NOMO-1 (cell line): ENCODE data around the gene OR8B12.

Experiments used
- DNase-seq, 2 experiments: peaks; one replicate each; lab custom pipeline; 2025; ENCODE audit not compliant: unreplicated experiment in 2 of 2; lab: John Stamatoyannopoulos, UW

Gene OR8B12, protein sequence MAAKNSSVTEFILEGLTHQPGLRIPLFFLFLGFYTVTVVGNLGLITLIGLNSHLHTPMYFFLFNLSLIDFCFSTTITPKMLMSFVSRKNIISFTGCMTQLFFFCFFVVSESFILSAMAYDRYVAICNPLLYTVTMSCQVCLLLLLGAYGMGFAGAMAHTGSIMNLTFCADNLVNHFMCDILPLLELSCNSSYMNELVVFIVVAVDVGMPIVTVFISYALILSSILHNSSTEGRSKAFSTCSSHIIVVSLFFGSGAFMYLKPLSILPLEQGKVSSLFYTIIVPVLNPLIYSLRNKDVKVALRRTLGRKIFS

DNA sequence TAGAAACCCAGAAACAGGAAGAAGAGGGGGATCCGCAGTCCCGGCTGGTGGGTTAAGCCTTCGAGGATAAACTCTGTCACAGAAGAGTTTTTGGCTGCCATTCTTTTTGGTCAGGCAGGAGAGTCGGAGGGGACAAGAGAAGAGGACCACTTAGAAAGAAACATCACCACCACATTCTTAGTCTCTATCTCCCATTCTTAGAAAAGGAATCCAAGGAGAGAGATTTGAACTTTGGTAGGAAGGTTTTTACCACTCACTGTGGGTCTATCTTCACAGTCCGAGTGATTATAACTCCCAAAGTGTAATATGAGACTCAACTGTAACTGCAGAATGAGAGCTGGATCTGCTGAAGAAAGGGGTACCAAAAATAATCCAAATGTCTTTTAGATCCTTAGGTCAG lies at the start of gene OR8B12:
TSS of gene OR8B12 (minus strand) at position 101 of the 400 bp plus-strand sequence. CDS start at position 101, 0 bp downstream.
- DNase-seq = no peak

DNA sequence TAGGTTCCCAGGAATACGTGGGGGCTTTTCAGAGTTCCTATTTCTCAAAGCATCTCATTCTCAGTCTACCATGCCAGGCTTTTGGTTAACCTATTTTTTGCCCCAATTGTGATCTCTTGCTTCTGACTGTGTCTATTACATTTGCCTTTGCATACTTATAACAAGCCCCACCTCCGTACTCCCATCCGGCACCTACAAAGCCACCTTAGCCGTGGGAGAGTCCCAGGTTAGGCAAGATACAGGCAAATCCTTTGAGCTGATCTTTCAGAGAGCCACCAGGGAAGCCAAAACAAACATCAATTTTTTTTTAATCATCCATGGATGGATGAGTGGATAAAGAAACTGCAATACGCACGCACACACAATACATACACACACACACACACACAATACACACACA lies 49.2 kb upstream of the OR8B12 start:
- DNase-seq = no peak

DNA sequence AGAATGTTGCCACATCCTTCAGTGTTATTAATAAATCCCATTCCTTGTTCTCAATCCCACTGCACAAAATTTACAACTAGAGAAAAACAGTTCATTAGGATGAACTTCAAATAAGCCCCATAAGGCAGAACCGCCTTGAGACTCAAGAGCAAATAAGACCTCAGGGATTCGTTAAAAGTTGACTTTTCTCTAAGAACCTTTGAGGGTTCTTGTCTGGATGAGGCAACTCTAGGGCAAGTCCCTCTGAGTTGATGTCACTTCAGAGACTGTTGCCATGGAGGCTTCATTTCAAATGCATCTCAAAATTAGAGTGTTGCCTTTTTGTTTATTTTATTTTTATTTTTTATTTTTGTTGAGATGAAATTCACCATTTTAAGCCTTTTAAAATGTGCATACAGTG lies 48.0 kb upstream of the OR8B12 start:
- DNase-seq = no peak

DNA sequence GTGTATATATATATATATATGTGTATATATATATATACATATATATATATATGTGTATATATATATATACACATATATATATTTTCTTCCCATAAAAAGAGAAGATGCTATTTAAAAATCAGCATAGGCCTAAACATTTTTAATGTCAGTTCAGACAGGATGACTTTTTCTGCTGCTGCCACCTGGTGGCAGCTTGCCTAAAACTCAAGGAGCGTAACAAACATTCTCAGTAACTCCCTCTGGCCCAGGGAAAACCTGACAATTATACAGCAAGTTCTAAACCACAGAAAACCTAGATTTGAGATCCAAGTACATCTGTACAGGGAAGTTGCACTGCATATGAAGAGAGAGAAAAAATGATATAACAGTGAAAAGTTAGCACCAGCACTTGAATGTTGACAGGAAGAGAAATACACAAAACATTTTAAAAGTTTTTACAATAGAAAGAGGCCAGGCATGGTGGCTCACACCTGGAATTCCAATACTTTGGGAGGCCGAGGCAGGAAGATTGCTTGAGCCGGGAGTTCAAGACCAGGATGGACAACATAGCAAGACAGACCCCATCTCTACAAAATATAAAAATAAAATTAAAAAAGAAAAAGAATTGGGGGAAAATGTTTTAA lies 42.9 kb upstream of the OR8B12 start:
- DNase-seq = peak; percentile 14 to 40

DNA sequence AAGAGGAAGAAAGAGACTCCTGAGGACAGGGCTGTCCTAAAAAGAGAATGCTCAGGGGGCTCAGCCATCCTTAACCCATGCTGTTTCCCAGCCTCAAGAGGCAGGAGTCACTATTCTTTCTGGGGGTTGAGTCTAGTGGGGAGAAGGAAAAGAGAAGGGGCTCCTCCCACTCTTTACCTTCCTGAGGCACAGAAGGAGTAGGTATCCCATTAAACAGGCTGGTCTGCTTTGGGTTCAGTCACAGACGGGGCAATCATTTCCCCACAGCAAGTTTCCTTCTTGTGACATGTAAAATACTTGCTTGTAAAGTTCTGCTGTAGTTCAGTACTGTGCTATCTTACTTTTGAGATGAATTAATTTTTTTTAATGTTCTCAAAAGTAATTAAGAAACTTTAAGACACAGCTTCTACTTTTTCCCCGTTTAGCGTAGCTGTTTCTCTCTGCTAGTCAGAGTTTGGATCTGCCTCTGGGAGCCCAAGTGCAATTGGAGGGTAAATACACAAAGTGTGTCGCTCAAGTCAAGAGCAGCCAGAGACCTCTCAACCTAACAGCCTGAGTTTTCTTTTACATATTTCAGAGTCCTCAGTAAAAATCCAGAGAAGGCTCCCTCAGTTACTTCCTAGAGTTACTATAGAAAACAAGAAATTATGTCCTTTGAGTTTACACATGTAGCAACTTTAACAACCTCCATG lies 41.4 kb upstream of the OR8B12 start:
- no peak for DNase-seq

DNA sequence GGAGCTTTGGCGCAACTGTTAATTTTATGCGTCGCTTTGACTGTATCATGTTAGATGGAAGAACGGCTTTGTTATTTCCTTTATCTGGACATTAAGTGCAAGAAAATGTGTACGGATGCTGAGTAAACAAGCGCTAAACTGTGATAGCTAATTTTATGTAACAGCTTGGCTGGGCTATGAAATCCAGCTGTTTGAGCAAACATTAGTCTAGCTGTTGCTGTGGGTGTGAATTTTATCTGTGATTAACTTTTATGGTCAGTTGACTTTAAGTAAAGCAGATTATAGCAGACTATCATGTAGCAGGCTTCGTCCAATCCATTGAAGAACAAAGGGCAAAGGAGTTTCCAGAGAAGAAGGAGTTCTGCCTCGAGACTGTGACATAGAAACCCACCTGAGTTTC lies 40.3 kb upstream of the OR8B12 start:
- no peak for DNase-seq

DNA sequence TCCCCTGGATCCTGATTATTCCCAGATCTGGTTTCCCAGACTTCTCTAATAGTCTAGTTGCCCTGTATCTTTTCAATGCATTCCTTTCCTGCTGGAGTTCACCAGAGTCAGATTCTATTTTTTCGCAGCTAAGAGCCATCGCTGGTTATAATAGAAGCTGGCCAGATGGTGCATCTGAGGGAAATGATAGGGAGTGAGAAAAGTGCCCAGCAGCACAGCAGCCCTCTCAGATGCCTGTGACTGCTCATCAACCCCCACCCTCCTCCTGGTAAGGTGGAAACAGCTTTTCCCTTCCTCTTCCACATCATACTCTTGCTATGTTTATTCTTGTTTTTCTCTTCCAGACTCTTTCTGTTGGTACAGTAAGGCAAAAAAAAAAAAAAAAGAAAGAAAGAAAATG lies 39.1 kb upstream of the OR8B12 start:
- no peak for DNase-seq

DNA sequence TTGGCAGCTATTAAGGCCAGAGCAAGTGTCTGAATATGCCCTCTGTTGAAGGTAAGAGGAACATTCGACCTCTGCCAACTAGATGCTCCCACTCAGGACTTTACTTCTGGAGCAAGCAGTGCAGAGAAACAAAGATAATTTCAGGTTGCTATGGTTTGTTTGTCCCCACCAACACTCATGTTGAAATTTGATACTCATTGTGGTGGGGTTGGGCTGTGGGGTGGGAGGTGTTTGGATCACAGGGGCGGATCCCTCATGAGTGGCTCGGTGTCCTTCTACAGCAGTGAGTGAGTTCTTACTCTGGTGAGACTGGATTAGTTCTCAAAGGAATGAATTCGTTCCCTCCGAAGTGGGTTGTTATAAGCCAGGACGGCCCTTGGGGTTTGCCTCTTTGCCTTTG lies 38.4 kb upstream of the OR8B12 start:
- DNase-seq = no peak

DNA sequence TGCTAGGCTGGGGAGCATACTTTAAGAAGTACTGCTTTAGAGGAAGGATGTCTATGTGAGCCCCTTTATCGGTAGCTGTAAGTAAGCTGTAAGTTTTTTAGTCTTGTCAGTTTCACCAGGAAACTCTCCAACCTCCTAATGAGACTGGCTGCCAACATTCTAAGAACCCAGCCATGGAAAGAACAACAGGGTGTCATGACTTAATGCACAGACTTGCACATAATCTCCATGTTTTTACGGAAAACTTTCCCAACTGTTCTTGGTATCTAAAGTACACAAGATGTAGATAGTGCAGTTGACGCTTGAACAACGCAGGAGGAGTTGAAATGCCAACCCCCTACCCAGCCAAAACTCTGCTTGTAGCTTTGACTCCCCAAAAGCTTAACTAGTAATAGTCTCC lies 35.3 kb upstream of the OR8B12 start:
- DNase-seq = no peak

DNA sequence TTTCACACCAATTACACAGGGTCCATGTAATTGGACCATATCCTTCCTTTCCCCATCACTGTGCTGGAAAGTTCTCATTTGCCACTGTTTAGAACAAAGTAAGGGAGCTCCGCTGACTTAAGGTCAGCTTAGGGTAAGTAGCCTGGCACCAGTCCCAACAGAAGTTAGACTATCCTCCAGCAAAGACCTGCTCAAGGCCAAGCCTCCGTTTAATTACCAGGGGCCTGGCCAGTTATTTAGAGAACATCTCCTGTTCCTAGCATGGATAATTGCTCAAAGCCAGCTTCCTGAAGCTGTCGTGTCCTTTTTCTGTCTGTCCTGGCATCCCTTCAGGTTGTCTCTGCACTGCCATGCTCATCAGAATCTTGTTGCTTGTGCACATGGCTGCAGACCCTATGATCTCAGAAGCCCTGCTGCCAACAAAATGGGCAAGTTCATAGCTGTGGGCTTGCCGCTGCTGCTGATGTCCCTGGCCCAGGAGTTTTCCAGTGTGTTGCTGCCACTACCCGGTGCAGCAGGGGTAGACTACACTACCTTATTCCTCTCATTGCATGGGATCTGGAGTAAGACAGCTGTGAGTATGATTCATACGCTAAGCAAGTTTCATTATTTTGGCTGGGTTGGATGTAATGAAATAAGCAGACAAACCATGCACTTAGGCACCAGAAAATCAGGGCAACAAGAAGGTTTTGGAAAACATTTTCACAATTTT lies 34.4 kb upstream of the OR8B12 start:
- DNase-seq = no peak

DNA sequence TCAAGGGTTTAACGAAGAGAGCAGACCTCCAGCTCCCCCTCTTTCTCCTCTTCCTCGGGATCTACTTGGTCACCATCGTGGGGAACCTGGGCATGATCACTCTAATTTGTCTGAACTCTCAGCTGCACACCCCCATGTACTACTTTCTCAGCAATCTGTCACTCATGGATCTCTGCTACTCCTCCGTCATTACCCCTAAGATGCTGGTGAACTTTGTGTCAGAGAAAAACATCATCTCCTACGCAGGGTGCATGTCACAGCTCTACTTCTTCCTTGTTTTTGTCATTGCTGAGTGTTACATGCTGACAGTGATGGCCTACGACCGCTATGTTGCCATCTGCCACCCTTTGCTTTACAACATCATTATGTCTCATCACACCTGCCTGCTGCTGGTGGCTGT lies 26.7 kb upstream of the OR8B12 start:
- DNase-seq = no peak

DNA sequence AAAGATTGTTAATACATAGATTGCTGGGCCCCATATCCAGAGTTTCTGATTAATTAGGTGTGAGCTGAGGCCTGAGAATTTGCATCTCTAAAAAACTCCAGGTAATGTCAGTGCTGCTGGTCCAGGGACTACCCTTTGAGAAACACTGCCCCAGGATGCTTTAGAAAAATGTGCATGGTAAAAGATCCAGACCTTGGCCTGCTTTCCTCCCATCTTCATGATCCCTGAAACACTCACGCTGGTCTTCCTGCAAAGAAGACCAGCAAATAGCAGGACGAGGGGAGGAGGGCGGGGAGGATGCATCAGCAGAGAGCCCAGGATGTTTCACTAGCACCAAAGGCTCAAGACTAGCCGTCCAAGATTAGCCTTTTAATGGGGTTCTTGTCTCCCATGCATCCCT lies 26.2 kb upstream of the OR8B12 start, which contains the start of gene OR8A1:
TSS of gene OR8A1 (plus strand) at position 301 of the 400 bp plus-strand sequence. CDS start 123 bp downstream, outside the sequence.
- DNase-seq = no peak

DNA sequence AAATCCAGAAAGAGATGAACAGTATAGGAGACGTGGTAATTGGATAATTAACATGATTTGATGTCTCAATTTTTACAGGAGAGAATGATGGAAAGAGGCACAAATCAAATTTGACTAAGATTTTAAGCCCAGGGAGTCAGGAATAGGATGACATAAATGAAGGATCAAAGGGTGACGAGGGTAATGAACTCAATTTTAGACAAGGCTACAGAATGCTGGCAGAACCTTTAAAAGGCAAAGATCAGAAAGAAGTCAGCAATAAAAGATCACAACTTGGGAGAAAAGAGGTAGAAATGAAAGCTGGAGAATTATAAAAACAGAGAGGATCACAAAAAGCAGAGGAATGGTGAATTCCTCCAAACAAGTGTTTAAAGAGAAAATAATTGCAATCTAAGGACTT lies 13.4 kb upstream of the OR8B12 start:
- DNase-seq = no peak

DNA sequence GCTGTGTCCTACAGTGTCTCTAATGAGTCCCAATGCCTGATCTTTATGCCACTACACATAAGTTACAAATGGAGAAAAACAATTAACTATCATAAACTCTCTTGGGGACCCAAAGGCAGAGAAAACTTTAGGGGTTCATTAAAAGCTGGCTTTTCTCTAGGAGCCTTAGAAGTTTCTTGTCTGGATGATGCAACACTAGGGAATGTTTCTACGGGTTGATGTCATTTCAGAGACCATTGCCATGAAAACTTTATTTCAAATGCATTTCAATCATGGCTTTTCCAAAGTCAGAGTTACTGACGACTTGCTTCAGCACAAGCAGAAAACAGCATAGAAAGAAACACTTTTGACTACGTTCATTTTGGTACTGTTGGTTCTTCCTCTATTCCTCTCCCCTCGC lies 8.5 kb upstream of the OR8B12 start:
- no peak for DNase-seq

DNA sequence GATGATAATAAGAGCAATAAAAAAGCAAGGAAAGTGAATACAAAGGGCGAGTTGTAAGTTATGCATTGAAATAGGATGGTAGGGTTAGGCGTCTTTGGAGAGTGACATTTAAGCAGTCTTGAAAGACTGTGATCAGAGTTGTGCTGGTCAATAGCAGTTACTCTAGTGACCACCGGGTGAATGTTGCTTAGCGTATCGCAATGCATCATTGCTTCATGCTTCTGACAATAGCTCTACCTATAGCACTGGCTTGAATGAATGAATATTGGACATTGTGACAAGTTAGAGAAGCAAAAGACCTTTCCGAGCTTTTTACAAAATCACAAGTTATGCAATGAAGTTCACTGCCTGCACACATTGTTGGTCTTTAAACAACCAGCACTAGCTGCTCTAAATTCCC lies 7.7 kb upstream of the OR8B12 start:
- no peak for DNase-seq

DNA sequence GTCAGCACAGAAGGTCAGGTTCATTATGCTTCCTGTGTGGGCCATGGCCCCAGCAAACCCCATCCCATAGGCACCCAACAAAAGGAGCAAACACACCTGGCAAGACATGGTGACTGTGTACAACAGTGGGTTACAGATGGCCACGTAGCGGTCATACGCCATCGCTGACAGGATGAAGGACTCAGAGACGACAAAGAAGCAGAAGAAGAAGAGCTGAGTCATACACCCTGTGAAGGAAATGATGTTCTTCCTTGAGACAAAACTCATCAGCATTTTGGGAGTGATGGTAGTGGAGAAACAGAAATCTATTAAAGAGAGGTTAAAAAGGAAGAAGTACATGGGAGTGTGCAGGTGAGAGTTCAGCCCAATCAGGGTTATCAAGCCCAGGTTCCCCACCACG lies 309 bp downstream of the OR8B12 start:
- DNase-seq = peak in 1 of 2 experiments; percentile 10

DNA sequence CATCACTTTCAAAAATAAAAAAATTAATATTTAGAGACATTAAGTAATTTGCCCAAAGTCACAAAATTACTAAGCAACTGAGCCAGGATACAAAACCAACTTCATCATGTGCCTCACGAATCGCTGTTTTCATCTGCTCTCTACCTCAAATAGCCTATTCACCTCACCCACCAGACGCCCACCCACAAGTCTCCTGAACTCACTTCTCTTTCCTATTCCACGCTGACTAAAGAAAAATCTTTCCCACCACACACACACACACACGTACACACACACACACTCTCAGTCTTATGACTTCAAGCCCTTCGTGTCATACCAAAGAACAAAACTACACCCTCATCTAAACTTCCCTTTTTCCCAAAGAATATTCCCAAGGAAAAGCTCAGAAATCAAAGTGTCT lies 2.2 kb downstream of the OR8B12 start:
- no peak for DNase-seq

DNA sequence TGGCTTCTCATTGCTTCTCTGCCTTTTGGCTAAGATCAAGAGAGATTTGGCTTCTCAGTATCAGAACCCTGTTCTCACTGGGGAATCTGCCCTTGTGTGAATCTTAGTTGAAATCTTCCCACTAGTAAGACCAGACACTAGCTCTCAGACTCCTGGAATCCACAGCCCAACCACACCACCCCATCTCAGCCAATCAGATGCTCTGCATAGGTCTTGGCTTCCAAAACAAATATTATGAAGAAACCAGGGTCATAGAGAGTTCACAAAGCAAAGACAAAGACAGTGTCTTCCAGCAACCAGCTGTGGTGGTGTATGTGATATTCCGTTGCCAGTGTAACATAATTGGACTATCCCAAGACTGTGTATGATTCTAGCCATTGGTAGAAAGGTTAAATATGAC lies 5.4 kb downstream of the OR8B12 start:
- DNase-seq = no peak

DNA sequence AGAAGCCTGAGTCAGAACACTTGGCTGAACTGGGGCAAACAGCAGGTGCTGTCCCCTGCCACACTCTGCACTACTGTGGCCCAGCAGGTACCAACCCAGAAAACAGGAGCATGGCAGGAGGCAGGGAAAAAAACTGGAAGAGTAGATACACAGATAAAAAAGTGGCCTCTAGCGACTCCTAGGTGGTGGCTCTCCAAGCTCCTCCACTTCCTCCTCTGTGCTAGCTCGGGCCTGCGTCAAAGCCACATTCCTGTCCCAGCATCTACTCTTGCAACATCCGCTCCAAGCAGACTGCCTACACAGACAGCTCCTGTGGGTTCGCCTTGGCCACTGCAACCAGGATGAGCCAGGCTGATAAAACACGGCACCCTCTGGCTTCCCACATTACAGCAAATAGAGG lies 6.9 kb downstream of the OR8B12 start:
- DNase-seq = peak; percentile 47 to 62

DNA sequence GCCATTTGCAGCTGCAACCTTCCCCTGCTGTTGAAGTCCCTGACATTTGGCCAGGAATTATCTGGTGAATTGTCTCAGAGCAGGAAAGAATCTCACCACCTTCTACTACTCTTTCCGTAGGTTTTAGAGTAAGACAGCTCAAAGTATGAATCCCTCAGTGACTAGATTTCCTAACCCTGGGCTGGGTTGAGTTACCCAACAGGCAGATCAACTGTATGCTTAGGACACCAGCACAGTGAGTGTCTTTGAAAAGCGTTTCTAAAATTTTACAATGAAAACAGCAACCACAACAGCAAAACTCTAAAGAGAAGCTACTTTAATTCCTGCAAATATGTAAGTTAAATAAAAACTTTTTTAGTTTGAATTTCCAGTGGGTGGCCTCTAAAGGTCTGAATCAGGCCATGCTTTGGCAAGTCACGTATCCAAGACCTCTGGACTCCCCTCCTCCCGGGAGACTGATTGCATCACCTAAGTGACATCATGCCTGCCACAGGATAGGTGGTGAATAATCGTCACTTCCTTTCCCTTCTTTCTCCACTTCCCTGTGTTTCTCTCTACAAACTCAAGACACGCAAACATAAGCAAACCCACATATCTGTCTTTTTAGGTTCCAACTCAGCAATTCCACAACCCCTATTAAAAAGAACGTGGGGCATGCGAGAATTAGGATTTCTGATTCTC lies 7.8 kb downstream of the OR8B12 start:
- DNase-seq = no peak

DNA sequence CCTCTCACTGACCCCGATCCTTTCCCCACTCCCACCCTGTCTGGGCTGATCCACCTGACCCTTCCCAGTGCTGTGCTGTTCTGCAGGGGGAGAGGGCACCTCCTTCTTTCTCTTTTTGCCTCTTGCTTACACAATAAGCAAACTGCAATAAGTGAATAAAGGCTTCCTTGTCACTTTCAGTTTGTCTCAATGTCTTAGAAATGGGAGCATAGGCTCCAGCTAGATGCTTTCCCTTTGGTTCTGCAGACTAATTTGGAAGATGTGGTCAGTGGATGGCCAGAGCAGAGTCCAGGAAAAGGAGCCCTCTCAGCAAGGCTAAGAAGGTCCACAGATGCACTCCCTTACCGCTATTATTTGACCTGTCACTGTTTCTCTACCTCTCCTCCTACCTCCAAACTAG lies 9.4 kb downstream of the OR8B12 start:
- no peak for DNase-seq
